Measurements from ENCODE around the gene GAN.
"Not testable (repeated sequence)": the region's sequence is repeated elsewhere in the genome, so short reads cannot be mapped to it uniquely, and the experiment has no call there.

GAN gene

DNA sequence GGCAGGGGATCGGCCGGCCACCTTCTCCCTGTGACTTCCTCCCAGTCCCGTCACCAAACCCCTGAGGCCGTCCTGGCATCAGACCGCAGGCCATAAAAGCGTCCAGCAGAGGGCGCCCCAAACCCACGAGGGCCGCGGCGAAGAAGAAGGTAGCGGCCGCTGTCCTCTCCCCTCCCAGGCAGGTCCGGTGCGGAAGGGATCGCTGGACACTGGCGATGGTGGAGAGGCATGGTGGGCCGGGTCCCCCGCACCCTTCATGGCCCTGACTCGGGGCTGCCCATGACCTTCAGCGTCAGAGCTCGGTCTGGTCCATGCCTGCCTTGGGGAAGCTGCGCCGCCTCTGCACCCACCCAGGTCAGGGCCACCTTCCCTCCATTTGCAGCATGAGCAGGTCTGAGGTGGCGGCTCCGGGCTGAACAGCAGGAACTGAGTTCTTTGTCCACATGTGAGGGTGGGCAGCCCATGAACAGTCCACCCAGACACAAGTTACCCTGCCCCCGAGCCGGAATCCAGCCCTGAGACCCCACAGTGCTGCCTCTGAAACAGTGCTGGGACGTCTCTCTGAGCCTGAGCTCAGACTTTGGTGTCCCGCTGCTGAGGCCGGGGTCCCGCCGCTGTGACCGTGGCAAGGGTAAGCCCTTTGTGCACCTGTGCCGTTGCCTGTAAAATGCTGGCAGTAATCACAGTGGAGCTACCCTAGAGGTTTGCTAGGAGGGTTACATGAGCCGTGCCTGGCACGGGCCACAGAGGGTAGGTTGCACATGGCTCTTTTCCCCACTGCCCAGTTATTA is 89.0 kb downstream of the GAN start:
- DNase-seq: peak; percentile 53

DNA sequence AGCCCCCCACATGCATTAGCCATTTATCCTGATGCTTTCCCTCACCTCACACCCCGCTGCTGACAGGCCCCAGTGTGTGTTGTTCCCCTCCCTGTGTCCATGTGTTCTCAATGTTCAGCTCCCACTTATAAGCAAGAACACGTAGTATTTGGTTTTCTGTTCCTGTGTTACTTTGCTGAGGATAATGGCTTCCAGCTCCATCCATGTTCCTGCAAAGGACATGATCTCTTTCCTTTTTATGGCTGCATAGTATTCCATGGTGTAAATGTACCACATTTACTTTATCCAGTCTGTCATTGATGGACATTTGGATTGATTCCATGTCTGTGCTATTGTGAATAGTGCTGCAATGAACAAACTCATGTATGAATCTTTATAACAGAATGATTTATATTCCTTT is 90.2 kb downstream of the GAN start:
- DNase-seq: not testable (repeated sequence)

DNA sequence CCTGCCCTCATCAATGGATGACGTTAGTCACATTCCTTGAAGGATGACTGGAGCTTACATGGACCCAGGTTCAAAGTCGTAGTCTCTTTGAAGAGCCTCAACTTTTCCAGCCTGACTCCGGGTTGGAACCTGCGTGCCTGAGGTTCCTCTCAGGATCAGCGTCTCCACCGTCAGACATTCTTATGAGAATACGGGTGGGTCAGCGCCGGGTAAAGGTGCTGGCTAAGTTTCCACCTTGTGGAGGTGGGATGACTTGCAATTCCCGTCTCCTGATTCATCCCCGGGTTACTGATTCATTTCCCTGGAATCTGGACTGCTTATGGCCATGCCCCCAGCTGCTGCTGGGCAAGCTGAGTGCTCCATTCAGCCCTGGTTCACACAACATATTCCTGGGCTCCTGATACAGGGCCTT is 90.9 kb downstream of the GAN start:
- DNase-seq: no peak

DNA sequence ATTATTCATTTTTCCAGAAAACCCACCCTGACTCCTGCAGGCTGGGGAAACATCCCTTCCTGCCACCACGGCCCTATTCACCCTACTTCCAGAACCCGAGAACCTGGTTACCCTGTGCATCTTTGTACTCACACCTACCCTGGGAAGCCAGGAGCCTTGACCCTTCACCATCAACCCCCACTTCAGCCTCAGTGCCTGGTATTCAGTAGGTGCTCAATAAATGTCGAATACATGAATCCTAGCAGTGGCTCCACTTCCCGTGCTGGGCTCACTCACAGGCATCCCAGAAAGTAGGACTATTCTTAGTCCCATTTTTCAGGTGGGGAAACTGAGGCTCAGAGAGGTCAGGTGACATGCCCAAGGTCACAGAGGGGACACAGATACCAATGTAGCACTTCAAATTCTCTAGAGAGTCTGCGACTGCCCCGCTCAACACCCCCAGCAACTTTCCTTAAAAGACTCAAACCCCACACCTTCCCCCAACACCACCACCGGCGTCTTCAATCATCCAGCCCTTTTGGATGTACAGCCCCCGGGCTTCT is 93.7 kb downstream of the GAN start:
- DNase-seq: no peak

DNA sequence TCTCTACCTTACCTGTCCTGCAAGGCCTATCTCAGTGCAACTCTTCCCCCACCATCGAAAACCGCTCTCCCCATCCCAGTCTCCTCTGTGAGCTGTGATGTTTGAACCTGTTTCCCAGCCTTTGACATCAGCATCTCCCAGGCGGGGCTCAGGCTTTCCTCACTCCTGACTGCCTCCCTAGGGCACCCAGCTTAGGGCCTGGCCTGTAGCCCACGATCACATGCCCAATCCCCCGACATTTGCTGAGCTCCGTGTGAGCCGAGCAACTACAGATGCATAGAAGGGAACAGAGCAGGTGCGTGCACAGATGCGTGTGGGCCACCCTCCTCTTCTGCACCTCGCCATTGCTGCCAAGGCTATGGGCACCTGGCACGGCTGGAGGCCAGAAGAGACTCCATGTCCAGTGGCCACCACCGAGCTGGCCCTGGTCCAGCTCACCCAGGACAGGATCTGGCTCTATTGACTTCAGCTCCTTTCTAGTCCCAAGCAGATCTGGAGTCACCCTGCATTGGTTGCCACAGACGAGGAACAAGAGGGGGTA is 94.3 kb downstream of the GAN start:
- peak; percentile 53 for DNase-seq

DNA sequence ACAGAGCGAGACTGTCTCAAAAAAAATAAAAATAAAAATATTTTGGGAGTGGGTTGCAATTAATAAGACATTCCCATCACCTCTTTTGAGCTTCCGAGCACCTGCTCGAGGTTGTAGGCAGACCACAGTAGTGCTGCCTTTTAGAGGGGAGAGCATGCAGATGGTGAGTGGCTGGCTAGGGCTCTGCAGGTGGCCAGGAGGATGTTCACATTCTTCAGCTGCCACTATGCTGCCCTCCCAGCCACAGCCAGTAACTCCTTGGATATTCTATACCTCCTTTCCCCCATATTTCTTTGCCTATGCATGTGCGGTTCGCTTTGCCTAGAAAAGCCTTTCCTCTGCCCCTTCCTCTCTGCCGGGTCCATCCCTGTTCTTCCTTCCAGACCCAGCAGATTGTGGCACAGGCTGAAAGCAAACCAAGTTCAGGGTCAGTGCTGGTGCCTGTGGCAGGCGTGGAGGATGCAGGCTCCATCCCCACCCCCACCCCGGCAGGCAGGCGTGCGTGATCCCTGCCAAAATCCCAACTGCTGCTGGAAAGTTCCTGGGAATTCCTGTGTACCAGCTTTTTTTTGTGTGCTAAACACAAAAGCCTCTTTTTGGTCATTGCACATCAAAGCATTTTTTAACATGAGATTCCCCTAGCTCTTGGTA is 96.0 kb downstream of the GAN start:
- no peak for DNase-seq

DNA sequence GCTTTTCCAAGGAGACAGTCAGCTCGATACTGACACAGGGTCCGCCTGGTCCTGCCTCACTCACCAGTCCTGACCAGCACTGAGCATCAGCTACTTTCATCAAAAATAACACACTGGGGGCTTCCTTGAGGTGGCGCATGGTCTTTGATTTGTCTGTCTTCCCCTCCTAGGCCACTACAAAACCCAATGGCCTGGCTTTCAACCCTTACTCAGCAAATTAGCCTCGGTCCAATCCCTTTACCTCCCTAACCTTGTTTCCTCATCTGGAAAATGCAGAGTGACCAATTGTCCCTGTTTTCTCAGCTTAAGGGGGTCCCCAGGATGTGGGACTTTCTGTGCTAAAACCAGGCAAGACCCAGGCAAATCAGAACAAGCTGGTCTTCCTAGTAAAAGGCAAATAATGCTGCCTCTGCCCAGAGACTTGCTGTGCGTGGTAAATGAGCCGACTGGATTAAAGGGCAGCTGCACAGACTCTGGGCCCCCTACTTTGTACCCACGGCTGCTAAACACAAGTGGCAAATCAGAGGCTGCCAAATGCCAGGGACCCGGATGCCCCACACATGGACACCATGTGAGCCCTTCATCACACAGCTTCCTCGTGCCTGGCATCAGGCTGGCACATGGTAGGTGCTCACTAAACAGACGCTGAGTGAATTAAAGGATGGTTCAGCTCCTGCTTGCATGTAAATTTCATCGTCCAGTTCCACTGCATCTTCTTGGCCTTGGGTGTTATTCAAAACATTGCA is 98.7 kb downstream of the GAN start:
- DNase-seq: no peak

DNA sequence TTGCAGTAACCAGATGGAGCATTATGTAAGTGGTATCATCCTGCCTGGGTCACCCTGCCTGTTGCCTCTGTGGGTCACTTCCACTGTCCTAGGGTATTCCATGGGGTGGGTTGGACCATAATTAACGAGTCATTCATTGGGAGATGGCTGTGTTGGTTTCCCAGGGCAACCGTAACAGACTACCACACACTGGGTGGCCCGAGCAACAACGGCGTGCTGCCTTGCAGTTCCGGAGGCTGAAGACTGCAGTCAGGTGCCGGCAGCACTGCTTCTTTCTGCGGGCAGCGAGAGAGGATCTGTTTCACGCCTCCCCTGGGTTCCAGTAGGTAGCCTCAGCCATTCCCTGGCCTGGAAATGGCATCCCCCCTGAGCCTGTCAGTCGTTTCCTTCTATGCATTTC is 101.0 kb downstream of the GAN start:
- no peak for DNase-seq

DNA sequence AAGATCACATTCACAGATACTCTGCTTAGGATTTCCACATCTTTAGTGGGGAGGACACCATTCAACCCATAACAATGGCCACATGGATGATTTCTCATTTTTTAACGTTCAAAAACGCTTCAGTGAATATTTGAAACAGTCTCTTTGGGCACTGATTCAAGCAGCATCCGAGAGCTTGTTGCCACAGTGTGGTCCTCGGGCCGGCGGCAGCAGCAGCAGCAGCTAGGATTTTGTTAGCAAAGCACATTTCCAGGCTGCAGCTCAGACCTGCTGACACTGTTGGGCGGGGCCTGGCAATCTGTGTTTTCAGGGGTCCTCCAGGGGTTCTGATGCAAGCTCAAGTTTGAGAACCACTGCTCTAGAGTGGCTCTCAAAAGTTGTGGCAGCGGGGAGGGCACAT is 102.0 kb downstream of the GAN start:
- no peak for DNase-seq

DNA sequence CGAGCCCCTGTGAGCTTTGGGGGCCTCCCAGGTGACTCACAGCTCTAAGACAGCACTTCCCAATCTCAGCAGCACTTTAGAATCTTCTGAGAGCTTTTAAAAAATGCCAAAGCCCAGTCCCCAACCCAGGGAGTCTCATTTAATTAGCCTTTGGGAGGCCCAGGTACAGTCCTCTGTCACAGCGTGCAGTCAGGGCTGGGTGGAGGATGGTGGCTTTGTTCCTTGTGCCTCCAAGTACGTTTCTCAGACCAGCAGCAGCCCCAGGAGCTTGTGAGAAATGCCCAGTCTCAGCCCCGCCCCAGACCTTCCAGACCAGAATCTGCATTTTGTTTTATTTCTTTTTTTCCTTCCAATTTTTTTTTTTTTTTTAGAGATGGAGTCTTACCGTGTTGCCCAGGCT is 102.4 kb downstream of the GAN start:
- DNase-seq: no peak

DNA sequence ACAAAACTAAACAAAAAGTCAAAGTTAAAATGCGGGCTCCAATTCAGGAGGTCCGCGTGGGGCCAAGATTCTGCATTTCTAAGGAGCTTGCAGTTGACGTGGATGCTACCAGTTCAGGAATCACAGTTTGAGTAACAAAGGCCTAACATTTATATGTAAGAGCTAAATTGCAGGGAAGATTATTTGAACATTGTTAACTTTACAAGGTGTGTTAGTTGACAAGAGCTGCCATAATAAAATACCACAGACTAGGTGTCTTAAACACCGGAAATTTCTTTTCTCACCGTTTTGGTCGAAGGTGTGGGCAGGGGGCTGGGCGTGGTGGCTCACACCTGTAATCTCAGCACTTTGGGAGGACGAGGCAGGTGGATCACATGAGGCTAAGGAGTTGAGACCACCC is 105.0 kb downstream of the GAN start:
- no peak for DNase-seq

DNA sequence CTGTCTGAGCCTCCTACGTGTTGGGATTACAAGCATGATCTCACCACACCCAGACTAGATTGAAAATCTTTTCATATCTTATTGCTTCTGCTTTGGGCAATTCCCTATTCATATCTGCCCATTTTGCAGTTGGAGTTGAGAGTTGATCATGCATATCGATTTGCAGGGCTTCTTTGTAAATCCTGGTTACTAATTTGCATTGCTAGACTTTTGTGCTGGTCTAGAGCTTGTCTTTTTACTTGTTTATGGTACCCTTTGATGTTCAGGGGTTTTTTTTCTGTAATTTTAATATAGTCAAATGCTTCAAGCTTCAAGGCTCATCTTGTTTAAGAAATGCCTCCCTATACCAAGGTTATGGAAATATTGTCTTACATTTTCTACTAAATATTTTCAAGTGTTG is 106.4 kb downstream of the GAN start:
- no peak for DNase-seq

DNA sequence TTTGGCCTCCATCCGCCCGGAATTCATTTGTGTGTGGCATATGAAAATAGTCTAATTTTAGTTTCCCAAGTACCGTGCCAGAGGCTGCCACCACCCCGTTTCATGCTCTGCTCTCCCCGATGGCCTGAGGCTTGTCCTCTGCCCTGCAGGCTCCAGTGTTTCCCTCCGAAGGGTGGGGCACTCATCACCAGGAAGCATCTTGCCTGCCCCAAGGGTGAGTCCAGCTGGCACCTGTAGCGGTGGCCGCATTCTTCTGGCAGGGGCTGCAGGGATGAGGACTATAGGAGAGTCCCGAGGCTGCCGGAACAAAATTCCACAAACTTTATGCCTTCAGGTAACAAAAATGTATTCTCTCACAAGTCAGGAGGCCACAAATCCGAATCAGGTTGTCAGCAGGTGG is 106.8 kb downstream of the GAN start:
- DNase-seq: no peak

DNA sequence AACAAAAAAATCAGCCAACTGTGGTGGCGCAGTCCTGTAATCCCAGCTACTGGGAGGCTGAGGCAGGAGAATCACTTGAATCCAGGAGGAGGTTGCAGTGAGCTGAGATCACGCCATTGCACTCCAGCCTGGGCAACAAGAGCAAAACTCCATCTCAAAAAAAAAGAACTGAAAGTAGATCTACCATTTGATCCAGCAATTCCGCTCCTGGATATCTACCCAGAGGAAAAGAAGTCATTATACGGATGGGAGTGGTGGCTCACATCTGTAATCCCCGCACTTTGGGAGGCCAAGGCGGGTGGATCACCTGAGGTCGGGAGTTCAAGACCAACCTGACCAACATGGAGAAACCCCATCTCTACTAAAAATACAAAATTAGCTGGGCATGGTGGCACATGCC is 107.4 kb downstream of the GAN start:
- DNase-seq: not testable (repeated sequence)

DNA sequence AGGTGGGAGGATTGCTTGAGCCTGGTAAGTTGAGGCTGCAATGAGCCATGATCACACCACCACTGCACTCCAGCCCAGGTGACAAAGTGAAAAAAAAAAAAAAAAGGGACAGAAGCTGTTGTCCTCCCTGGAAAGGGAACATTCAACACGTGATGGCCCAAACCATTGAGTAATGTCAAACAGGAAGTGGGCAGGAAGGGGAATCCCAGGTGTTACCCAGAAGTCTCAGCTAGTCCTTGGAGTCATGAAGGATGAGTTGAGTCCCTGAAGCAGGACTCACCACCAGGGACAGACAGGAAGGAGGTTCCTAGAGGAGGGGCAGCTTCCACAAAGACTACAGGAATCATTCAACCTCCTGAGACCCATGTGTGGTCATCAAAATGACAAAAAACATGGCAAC is 110.0 kb downstream of the GAN start:
- DNase-seq: no peak

DNA sequence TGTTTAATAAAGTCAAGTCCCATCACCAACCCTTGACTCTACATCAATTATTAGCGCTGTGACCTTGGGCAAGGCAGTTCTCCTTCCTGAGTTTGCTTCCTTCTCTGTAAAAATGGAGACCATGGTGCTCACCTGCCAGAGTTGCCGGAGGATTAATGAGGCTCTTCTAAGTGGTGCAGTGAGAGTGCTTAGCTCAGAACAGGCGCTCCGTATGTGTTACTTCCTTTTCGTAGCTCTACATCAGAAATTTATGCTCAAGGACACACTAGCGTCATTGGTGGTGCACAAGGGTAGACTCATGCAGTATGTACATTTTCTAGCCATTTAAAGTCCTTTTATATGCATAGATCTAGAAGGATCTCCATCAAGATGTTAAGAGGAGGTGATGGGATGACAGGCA is 112.5 kb downstream of the GAN start:
- no peak for DNase-seq

DNA sequence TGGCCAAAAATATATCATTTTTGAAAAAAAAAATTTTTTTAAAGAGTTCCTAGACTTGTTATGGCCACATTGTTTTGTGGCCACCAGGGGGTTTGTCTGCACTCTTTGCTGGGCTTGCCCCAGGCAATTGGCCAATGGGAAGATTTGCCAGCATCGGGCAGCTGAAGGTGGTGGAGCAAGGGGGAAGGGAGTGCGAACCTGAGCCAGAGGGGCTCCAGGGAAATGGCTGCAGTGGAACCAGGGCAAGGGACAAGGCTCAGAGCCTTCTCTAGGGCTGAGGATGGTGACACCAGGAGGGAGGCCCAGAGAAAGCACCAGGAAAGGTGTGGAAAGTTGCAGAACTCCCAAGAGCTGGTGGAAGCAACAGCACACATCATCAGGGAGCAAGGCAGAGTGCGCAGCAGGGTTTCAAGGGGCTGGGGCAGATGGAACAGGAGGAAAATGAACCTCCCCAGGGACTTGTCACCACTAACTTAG is 114.3 kb downstream of the GAN start:
- DNase-seq: peak; percentile 96

DNA sequence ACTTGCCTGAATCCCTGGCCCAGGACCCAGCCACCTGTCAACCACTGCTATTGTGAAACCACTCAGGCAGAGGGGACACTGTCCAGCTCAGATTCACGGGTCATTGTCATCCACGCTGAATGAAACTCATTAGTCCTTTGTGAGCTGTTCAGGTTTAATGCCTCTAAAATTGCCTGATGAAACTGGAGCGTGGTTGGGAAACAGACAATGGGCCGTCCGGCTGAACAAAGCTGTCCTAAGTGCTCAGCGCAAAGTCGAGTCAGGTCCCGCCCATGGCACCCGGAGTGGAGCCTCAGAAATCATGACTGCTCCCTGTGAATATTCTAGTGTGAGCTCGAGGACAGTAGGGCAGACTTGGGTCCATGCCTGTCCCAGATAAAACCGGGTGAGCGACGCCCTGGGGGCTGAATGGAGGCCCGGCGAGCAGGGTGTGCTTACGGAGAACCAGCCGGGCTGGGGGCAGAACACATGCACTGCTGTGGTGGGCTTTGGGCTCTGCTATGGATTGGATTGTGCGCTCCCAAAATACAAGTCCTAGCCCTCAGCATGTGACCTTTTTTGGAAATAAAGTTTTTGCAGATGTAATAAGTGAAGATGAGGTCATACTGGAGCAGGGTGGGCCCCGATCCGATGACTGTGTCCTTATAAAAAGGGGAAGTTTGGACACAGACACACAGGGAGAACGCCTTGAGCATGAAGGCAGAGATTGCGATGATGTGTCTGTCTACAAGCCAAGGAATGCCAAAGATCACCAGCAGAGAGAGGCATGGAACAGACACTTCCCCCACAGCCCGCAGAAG is 117.0 kb downstream of the GAN start:
- DNase-seq: no peak

DNA sequence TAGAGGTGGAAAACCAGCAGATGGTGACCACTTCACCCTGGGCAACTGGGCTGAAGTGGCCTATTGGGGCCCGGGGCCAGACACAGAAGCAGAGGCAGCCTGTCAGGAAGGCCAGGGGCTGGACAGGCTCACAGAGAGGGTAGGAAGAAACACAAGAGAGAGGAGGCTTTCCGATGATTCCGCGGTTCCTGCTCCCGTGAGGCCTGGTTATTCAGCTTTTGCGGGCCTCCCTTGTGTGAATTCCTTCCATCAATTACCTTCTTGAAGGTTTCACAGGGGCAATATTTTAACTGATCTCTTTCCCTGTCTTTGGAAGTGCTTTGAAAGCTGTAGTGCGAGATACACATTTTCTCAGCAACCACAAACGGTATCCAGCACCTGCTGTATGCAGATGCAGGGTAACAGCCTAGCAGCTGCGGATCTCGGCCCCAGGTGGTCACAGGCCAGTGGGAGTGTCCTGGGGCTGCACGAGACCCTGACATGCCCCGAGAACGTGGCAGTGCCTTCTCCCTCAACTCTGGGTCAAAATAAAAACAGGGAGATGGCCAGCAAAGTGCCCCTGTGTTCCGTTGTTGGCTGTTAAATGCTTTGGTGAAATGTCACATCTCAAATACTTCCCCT is 118.3 kb downstream of the GAN start:
- no peak for DNase-seq

DNA sequence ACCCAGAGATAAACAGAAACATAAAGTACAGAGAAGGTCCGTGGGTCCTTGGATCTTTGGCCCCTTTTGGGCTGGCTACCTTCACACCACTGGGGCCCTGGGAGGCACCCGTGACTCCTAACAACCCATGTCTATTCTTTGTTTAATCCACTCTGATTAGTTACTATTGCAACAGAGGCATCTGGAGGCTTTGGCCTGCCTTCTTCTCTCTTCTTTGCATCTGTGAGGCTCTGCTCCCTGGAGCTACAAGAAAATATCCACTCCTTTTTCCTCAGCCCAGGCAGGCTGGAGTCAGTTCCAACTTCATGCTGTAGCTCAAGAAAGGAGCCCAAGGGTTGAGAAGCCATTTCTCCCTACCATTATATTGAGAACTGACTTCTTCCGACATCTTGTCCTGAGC is 120.3 kb downstream of the GAN start:
- DNase-seq: no peak

DNA sequence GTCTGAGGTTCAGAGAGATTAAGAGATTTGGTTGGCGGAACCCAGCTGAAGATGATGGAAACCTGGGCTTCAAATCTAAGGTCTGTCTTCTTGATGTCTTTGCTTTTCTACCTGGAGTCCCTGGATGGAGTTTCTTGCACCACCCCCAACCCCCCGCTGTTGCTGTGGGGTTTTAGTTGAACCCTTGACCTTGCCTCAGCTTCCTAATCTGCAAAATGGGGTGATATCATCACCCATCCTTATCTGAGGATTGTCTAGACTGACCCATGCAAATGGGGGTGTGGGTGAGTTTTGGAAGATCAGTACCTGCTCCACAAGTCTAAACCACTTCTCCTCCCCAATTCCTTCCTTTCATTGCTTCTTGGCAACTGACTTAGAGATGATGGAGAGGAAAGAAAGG is 120.8 kb downstream of the GAN start:
- DNase-seq: no peak

DNA sequence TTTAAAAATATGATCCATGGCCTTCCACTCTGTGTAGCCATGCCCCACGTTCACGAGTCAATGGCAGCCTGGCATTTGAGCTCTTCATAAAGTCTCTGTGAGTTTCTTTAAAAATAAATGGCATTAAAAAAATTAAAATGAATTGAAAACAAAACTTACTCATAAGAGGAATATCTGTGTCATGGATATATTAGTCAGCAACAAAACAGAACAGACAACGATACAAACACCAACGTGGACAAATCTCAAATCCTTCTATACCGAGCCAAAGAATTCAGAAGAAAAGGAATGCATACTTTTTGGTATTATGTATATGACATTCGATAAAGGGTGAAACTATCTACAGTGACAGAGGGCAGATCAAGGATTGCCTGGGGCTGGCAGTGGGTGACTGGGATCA is 121.6 kb downstream of the GAN start:
- DNase-seq: no peak

Data from NCI-H2171 (cell line).